ENCODE measurements around the gene CNOT4. TPM values are rescaled to one million over a fixed set of nuclear protein-coding genes. Genes with fewer than 3 reads are reported as not detected.

The CNOT4 gene
- total RNA-seq, 2 donors from 2014 or later, result 11.9 to 12.2 TPM

- no peak overlapping the region for H3K27ac ChIP-seq
- 66 to 73% methylated on average over 3 of the region's 3 CpGs for WGBS, 2 donors
- H3K27me3 ChIP-seq, result no peaks in the 10 kb centered on the region
- intact Hi-C loops (cut with DNase I), result no loop called here
- H3K36me3 ChIP-seq (replicated peaks in 1 of 2; ENCODE audit: insufficient read depth in 1 of 2, low read depth in 2 of 2), result peaks cover 0 to 4% of the 10 kb centered on the region in 2 donors
- no peak for DNase-seq
- no peak for ATAC-seq
- H3K4me1 ChIP-seq, result no peaks in the 10 kb centered on the region
- TF ChIP-seq, protein P1, sequence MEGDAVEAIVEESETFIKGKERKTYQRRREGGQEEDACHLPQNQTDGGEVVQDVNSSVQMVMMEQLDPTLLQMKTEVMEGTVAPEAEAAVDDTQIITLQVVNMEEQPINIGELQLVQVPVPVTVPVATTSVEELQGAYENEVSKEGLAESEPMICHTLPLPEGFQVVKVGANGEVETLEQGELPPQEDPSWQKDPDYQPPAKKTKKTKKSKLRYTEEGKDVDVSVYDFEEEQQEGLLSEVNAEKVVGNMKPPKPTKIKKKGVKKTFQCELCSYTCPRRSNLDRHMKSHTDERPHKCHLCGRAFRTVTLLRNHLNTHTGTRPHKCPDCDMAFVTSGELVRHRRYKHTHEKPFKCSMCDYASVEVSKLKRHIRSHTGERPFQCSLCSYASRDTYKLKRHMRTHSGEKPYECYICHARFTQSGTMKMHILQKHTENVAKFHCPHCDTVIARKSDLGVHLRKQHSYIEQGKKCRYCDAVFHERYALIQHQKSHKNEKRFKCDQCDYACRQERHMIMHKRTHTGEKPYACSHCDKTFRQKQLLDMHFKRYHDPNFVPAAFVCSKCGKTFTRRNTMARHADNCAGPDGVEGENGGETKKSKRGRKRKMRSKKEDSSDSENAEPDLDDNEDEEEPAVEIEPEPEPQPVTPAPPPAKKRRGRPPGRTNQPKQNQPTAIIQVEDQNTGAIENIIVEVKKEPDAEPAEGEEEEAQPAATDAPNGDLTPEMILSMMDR (IDR thresholded peaks at IDR 0.05), result no peak
- TF ChIP-seq POLR2A (IDR thresholded peaks at IDR 0.05), result no peak
- no peaks in the 10 kb centered on the region for H3K9me3 ChIP-seq
- no peak overlapping the region for H3K4me3 ChIP-seq
Measured at GRCh38 chr7:135365721-135366120, 144.2 kb downstream of the CNOT4 start.

DNA sequence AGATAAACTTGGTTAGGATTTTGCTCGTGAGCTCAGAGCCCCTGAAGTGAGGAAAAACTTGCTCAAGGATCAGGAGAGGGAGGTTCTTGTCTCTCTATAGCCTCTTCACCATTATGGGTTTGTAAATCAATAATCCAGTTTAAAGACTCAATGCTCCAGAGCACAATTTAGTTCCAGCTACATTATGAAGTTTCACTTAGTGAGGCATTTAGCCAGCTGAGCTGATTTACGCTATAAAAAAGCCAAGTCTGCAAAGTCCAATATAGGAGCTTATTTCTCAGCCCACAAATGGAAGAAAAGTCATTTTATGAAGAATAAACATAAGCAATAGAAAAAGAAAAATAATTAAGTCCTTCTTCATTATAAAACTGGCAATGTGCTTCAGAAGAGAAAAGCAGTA is 145.7 kb downstream of the CNOT4 start:
- no peaks in the 10 kb centered on the region for H3K9me3 ChIP-seq
- H3K36me3 ChIP-seq (replicated peaks in 1 of 2; ENCODE audit: insufficient read depth in 1 of 2, low read depth in 2 of 2), result peaks cover 0 to 4% of the 10 kb centered on the region in 2 donors
- H3K4me1 ChIP-seq, result no peaks in the 10 kb centered on the region
- no peak for ATAC-seq
- TF ChIP-seq, protein P1 (IDR thresholded peaks at IDR 0.05), result no peak
- TF ChIP-seq POLR2A (IDR thresholded peaks at IDR 0.05), result no peak
- H3K4me3 ChIP-seq, result no peak overlapping the region
- 87 to 96% methylated on average over 2 of the region's 2 CpGs for WGBS, 2 donors
- DNase-seq, result no peak
- intact Hi-C loops (cut with DNase I), result no loop called here
- H3K27ac ChIP-seq, result no peak overlapping the region
- no peaks in the 10 kb centered on the region for H3K27me3 ChIP-seq

DNA sequence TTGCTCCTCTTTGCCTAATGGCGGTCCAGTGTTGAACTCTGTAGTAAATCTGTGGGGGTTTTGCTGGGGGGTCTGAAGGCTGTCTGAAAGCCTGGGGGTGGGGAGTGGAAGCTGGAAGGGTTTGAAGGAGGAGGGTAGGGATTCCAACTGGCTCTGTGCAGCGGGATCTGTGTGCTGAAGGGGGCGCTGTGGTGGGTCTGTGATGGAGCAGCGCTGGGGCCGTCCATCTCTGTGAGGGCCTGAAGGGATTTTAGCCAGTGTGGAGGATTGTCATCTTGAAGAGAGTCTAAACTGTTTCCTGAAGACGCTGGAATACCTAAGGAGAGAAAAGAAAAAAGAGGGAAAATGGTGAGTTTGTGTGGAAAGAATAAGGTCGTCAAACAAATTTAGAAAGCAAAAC is 147.0 kb downstream of the CNOT4 start:
- intact Hi-C loops (cut with DNase I), result no loop called here
- Histone ChIP-seq H3K27ac (no peak overlapping the region), H3K36me3 (replicated peaks in 1 of 2; ENCODE audit: insufficient read depth in 1 of 2, low read depth in 2 of 2) (peaks cover 0 to 4% of the 10 kb centered on the region in 2 donors), H3K4me3 (no peak overlapping the region), H3K27me3 (no peaks in the 10 kb centered on the region), H3K9me3 (no peaks in the 10 kb centered on the region), H3K4me1 (no peaks in the 10 kb centered on the region)
- WGBS, 2 donors, result 88 to 92% methylated on average over 7 of the region's 7 CpGs
- DNase-seq, result no peak
- TF ChIP-seq, protein P1 (IDR thresholded peaks at IDR 0.05), result no peak
- no peak for TF ChIP-seq POLR2A (IDR thresholded peaks at IDR 0.05)
- ATAC-seq, result no peak

- H3K4me1 ChIP-seq, result no peaks in the 10 kb centered on the region
- H3K27ac ChIP-seq, result no peak overlapping the region
- ATAC-seq (no peak), DNase-seq (no peak)
- H3K27me3 ChIP-seq, result no peaks in the 10 kb centered on the region
- intact Hi-C loops (cut with DNase I), result no loop called here
- no peaks in the 10 kb centered on the region for H3K9me3 ChIP-seq
- peaks cover 0 to 4% of the 10 kb centered on the region in 2 donors for H3K36me3 ChIP-seq (replicated peaks in 1 of 2; ENCODE audit: insufficient read depth in 1 of 2, low read depth in 2 of 2)
- TF ChIP-seq POLR2A (IDR thresholded peaks at IDR 0.05), result no peak
- TF ChIP-seq, protein P1 (IDR thresholded peaks at IDR 0.05), result no peak
- 47 to 61% methylated on average over 5 of the region's 5 CpGs for WGBS, 2 donors
- no peak overlapping the region for H3K4me3 ChIP-seq
Measured at GRCh38 chr7:135361788-135362187, 148.1 kb downstream of the CNOT4 start.

DNA sequence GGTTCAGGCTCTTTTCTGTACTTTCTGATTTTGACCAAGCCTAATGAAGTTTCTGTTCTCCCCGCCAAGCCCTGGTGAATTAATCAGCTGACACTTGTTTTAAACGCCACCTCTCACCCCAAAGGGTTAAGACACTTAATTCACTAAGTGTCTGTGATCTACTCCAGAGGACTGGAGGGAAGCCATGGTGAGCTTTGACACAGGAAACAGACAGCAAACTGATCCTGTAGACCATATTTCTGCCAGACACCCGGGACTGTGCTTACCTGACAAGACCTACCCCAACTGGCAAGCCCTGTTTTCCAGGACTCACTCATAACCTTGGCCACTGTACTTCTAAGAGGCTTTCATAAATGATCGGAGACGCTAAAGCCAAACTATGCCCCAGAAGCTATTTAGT is 150.3 kb downstream of the CNOT4 start:
- H3K4me1 ChIP-seq, result no peaks in the 10 kb centered on the region
- H3K27me3 ChIP-seq, result no peaks in the 10 kb centered on the region
- no peak overlapping the region for H3K4me3 ChIP-seq
- ATAC-seq, result no peak
- TF ChIP-seq, protein P1 (IDR thresholded peaks at IDR 0.05), result no peak
- TF ChIP-seq POLR2A (IDR thresholded peaks at IDR 0.05), result no peak
- H3K27ac ChIP-seq, result no peak overlapping the region
- no peak for DNase-seq
- WGBS, 2 donors, result 64 to 71% methylated on average over 5 of the region's 5 CpGs
- intact Hi-C loops (cut with DNase I), result no loop called here
- no peaks in the 10 kb centered on the region for H3K9me3 ChIP-seq
- peaks cover 0 to 4% of the 10 kb centered on the region in 2 donors for H3K36me3 ChIP-seq (replicated peaks in 1 of 2; ENCODE audit: insufficient read depth in 1 of 2, low read depth in 2 of 2)

Data from body of pancreas (tissue), 4 donors.